ENCODE data around the gene FHIT.

- TF ChIP-seq, protein P1, sequence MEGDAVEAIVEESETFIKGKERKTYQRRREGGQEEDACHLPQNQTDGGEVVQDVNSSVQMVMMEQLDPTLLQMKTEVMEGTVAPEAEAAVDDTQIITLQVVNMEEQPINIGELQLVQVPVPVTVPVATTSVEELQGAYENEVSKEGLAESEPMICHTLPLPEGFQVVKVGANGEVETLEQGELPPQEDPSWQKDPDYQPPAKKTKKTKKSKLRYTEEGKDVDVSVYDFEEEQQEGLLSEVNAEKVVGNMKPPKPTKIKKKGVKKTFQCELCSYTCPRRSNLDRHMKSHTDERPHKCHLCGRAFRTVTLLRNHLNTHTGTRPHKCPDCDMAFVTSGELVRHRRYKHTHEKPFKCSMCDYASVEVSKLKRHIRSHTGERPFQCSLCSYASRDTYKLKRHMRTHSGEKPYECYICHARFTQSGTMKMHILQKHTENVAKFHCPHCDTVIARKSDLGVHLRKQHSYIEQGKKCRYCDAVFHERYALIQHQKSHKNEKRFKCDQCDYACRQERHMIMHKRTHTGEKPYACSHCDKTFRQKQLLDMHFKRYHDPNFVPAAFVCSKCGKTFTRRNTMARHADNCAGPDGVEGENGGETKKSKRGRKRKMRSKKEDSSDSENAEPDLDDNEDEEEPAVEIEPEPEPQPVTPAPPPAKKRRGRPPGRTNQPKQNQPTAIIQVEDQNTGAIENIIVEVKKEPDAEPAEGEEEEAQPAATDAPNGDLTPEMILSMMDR (IDR thresholded peaks at IDR 0.05) = no peak
- TF ChIP-seq POLR2AphosphoS5 (IDR thresholded peaks at IDR 0.05) = no peak
- no peak for TF ChIP-seq EP300 (IDR thresholded peaks at IDR 0.05)
Measured at GRCh38 chr3:59812237-59813147, 1438.8 kb downstream of the FHIT start.
